Thyroid gland (tissue), 4 donors: Measurements from ENCODE around the gene MARK4.

Experiments used
- POLR2A ChIP-seq, 2 donors: fragments of 450-650 bp; IDR thresholded peaks; one replicate each; pipeline ENCODE4 v1.6.1; 2017; ENCODE audit warnings: antibody characterized with exemption in 2 of 2, mild to moderate bottlenecking in 2 of 2, moderate library complexity in 1 of 2
- TF ChIP-seq, protein P1 (sequence below), 6 experiments: fragments of 200-600 bp in 3 of 6; fragments of 450-650 bp in 3 of 6; sonication (generic) in 3 of 6; IDR thresholded peaks; one replicate each; pipeline ENCODE4 v1.5.1; 2016 to 2019; ENCODE audit warnings: antibody characterized with exemption in 6 of 6, mild to moderate bottlenecking in 2 of 6, inconsistent platforms in 1 of 6, moderate library complexity in 1 of 6

DNA sequence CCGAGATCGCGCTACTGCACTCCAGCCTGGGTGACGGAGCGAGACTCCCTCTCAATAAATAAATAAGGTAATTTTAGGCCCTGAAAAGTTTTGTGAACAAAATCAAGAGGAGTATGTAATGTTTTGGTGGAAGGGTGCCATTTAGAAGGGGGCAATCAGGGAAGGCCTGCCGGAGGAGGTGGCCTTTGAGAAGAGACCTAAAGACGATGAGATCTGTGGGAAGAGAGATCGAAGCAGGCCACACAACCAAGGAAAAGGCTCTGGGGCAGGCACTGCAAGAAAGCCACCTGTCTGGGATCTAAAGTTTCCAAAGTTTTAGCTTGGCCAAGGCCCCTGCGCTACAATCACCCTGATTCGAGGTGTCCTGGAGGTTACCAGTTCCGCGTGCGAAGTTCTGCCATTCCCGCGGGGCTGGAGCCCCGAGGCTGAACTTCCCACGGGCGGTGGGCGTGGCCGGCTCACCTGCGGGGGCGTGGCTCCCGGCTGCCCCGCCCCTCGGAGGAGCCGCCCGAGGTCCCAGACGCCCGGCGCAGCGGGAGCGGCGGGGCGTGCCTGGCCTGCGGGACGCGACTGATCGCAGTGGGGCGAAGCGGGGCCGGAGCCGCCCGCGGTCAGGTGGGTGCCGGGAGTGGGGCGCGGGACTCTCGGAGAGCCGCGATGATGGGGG, 89.3 kb downstream of the MARK4 start, which contains the start of gene KLC3:
- TF ChIP-seq, protein P1, sequence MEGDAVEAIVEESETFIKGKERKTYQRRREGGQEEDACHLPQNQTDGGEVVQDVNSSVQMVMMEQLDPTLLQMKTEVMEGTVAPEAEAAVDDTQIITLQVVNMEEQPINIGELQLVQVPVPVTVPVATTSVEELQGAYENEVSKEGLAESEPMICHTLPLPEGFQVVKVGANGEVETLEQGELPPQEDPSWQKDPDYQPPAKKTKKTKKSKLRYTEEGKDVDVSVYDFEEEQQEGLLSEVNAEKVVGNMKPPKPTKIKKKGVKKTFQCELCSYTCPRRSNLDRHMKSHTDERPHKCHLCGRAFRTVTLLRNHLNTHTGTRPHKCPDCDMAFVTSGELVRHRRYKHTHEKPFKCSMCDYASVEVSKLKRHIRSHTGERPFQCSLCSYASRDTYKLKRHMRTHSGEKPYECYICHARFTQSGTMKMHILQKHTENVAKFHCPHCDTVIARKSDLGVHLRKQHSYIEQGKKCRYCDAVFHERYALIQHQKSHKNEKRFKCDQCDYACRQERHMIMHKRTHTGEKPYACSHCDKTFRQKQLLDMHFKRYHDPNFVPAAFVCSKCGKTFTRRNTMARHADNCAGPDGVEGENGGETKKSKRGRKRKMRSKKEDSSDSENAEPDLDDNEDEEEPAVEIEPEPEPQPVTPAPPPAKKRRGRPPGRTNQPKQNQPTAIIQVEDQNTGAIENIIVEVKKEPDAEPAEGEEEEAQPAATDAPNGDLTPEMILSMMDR (IDR thresholded peaks at IDR 0.05): no peak
- no peak for TF ChIP-seq POLR2A (IDR thresholded peaks at IDR 0.05)
